ENCODE data around the gene RPL36. TPM values are rescaled to one million over a fixed set of nuclear protein-coding genes. Genes with fewer than 3 reads are reported as not detected.

RPL36 gene
- total and polyA plus RNA-seq, 9 of the 15 experiments (the other 6 are each of a cell fraction or from before 2014, with no cell fraction given): 350 to 3,412 (median 1,507) TPM

DNA sequence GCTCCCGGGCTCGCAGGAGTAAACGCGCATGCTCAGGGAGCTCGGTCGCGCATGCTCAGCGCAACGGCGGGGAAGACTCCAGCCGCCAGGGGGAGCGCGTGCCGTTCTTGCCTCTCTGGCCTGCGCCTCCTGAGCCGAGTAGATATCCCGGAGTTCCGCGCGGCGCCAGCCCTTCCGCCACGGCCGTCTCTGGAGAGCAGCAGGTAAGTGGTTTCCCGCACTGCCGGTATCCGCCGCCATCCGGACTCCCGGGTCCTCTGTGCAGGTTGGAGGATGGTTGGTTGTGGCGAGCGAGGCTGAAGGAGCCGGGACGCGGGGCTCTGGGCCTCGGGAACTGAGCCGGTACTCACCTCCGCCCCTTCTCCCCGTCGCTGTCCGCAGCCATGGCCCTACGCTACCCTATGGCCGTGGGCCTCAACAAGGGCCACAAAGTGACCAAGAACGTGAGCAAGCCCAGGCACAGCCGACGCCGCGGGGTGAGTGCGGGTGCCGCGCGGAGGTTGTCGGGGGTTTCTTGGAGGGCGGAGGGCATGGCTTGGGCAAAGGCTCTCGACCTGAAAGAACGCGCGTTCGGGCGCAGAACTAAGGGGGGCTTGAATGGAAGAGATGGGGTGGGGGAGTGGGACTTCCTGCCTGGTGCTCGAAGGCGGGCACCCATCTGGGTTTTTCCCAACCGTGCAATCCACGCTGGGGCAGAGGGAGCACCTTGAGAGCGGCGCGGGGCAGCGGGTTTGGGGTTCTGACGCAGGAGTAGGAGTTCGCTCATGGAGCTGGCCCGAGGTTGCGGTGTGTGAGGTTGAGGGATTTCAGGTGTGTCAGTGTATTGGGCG lies at the start of gene RPL36 (continued):
- TF ChIP-seq, protein P1, sequence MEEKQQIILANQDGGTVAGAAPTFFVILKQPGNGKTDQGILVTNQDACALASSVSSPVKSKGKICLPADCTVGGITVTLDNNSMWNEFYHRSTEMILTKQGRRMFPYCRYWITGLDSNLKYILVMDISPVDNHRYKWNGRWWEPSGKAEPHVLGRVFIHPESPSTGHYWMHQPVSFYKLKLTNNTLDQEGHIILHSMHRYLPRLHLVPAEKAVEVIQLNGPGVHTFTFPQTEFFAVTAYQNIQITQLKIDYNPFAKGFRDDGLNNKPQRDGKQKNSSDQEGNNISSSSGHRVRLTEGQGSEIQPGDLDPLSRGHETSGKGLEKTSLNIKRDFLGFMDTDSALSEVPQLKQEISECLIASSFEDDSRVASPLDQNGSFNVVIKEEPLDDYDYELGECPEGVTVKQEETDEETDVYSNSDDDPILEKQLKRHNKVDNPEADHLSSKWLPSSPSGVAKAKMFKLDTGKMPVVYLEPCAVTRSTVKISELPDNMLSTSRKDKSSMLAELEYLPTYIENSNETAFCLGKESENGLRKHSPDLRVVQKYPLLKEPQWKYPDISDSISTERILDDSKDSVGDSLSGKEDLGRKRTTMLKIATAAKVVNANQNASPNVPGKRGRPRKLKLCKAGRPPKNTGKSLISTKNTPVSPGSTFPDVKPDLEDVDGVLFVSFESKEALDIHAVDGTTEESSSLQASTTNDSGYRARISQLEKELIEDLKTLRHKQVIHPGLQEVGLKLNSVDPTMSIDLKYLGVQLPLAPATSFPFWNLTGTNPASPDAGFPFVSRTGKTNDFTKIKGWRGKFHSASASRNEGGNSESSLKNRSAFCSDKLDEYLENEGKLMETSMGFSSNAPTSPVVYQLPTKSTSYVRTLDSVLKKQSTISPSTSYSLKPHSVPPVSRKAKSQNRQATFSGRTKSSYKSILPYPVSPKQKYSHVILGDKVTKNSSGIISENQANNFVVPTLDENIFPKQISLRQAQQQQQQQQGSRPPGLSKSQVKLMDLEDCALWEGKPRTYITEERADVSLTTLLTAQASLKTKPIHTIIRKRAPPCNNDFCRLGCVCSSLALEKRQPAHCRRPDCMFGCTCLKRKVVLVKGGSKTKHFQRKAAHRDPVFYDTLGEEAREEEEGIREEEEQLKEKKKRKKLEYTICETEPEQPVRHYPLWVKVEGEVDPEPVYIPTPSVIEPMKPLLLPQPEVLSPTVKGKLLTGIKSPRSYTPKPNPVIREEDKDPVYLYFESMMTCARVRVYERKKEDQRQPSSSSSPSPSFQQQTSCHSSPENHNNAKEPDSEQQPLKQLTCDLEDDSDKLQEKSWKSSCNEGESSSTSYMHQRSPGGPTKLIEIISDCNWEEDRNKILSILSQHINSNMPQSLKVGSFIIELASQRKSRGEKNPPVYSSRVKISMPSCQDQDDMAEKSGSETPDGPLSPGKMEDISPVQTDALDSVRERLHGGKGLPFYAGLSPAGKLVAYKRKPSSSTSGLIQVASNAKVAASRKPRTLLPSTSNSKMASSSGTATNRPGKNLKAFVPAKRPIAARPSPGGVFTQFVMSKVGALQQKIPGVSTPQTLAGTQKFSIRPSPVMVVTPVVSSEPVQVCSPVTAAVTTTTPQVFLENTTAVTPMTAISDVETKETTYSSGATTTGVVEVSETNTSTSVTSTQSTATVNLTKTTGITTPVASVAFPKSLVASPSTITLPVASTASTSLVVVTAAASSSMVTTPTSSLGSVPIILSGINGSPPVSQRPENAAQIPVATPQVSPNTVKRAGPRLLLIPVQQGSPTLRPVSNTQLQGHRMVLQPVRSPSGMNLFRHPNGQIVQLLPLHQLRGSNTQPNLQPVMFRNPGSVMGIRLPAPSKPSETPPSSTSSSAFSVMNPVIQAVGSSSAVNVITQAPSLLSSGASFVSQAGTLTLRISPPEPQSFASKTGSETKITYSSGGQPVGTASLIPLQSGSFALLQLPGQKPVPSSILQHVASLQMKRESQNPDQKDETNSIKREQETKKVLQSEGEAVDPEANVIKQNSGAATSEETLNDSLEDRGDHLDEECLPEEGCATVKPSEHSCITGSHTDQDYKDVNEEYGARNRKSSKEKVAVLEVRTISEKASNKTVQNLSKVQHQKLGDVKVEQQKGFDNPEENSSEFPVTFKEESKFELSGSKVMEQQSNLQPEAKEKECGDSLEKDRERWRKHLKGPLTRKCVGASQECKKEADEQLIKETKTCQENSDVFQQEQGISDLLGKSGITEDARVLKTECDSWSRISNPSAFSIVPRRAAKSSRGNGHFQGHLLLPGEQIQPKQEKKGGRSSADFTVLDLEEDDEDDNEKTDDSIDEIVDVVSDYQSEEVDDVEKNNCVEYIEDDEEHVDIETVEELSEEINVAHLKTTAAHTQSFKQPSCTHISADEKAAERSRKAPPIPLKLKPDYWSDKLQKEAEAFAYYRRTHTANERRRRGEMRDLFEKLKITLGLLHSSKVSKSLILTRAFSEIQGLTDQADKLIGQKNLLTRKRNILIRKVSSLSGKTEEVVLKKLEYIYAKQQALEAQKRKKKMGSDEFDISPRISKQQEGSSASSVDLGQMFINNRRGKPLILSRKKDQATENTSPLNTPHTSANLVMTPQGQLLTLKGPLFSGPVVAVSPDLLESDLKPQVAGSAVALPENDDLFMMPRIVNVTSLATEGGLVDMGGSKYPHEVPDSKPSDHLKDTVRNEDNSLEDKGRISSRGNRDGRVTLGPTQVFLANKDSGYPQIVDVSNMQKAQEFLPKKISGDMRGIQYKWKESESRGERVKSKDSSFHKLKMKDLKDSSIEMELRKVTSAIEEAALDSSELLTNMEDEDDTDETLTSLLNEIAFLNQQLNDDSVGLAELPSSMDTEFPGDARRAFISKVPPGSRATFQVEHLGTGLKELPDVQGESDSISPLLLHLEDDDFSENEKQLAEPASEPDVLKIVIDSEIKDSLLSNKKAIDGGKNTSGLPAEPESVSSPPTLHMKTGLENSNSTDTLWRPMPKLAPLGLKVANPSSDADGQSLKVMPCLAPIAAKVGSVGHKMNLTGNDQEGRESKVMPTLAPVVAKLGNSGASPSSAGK (IDR thresholded peaks at IDR 0.05): peak; percentile 61; the same call in 1 of the 2 replicates
- TF ChIP-seq ZNF133 (CRISPR knock-in tag; IDR thresholded peaks at IDR 0.05) (no peak), BCL6 (CRISPR knock-in tag; IDR thresholded peaks at IDR 0.05) (no peak), STAG1 (CRISPR knock-in tag; IDR thresholded peaks at IDR 0.05; ENCODE audit: borderline replicate concordance) (no peak)
- TF ChIP-seq, protein P2, sequence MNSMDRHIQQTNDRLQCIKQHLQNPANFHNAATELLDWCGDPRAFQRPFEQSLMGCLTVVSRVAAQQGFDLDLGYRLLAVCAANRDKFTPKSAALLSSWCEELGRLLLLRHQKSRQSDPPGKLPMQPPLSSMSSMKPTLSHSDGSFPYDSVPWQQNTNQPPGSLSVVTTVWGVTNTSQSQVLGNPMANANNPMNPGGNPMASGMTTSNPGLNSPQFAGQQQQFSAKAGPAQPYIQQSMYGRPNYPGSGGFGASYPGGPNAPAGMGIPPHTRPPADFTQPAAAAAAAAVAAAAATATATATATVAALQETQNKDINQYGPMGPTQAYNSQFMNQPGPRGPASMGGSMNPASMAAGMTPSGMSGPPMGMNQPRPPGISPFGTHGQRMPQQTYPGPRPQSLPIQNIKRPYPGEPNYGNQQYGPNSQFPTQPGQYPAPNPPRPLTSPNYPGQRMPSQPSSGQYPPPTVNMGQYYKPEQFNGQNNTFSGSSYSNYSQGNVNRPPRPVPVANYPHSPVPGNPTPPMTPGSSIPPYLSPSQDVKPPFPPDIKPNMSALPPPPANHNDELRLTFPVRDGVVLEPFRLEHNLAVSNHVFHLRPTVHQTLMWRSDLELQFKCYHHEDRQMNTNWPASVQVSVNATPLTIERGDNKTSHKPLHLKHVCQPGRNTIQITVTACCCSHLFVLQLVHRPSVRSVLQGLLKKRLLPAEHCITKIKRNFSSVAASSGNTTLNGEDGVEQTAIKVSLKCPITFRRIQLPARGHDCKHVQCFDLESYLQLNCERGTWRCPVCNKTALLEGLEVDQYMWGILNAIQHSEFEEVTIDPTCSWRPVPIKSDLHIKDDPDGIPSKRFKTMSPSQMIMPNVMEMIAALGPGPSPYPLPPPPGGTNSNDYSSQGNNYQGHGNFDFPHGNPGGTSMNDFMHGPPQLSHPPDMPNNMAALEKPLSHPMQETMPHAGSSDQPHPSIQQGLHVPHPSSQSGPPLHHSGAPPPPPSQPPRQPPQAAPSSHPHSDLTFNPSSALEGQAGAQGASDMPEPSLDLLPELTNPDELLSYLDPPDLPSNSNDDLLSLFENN (IDR thresholded peaks at IDR 0.05; ENCODE audit: low read depth in 2 of 2, low read length in 2 of 2): peak in 1 of 2 experiments; percentile 15; a peak in 1 of 4 replicates
- TF ChIP-seq, protein P3, sequence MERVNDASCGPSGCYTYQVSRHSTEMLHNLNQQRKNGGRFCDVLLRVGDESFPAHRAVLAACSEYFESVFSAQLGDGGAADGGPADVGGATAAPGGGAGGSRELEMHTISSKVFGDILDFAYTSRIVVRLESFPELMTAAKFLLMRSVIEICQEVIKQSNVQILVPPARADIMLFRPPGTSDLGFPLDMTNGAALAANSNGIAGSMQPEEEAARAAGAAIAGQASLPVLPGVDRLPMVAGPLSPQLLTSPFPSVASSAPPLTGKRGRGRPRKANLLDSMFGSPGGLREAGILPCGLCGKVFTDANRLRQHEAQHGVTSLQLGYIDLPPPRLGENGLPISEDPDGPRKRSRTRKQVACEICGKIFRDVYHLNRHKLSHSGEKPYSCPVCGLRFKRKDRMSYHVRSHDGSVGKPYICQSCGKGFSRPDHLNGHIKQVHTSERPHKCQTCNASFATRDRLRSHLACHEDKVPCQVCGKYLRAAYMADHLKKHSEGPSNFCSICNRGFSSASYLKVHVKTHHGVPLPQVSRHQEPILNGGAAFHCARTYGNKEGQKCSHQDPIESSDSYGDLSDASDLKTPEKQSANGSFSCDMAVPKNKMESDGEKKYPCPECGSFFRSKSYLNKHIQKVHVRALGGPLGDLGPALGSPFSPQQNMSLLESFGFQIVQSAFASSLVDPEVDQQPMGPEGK (CRISPR knock-in tag; IDR thresholded peaks at IDR 0.05; ENCODE audit: borderline replicate concordance): no peak
- TF ChIP-seq, protein P4, sequence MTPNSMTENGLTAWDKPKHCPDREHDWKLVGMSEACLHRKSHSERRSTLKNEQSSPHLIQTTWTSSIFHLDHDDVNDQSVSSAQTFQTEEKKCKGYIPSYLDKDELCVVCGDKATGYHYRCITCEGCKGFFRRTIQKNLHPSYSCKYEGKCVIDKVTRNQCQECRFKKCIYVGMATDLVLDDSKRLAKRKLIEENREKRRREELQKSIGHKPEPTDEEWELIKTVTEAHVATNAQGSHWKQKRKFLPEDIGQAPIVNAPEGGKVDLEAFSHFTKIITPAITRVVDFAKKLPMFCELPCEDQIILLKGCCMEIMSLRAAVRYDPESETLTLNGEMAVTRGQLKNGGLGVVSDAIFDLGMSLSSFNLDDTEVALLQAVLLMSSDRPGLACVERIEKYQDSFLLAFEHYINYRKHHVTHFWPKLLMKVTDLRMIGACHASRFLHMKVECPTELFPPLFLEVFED (CRISPR knock-in tag; conservative IDR thresholded peaks at IDR 0.05): peak; percentile 27; the same call in 1 of the 2 replicates

Data from K562 (cell line).